HPDE6-E6E7 (cell line): ENCODE measurements around the gene ADAMTS7.
"Not testable (repeated sequence)": the region's sequence is repeated elsewhere in the genome, so short reads cannot be mapped to it uniquely, and the experiment has no call there.

Source experiments
- DNase-seq: peaks from one replicate; pipeline ENCODE4 v3.0.0; 2011; ENCODE audit warnings: missing footprints; ENCODE audit errors: extremely low spot score

The ADAMTS7 gene

DNA sequence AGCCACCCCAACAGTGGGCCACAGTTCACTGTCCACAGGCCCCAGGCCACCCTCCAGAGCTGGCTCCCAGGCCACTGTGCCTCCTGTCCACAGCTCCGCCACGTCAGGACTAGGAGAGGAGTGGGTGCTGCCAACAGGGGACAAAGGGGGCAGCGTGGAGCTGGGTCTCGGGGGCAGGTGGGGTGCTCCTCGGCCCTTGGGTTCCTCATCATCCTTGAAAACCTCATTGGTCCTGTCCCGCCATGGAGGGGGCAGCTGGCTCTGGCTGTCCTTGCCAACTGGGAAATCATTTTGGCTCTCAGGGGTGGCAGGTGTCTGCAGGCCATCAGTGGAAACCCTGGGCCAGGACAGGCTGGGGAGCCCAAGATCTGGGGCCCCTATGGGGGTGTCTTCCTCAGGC, 45.2 kb downstream of the ADAMTS7 start:
- DNase-seq = no peak

DNA sequence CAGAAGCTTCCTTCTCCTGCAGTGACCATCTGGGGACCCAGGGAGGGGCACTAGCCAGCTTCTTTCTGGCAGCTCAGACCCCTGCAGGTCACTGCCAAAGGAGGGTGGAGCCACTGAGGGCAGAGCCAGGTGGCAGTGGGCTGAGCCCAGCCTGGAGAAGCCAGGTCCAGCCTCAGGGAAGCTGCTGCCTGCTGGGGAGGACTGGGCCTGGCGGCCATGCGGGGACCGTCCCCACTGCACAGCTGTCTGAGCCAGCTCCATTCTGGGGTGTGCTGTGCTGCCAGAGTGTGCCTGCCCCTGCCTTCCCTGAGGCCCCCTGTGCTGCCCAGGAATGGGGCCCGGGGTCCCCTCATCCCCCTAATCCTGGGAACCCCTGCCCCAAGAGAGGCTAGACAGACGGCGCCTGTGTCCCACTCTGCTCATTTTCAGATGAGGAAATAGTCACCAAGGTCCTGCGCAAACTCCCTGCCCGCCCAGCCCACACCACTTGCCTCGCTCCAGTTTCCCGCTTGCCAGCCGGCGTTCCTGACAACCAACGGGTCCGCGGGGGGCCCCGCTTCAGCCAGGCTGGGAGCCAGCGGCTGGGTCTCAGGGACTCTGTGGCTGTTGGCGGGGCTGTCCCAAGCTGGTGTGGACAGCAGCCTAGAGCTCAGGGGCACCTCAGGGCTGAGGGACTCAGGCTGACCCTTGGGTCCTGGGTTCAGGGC, 46.0 kb downstream of the ADAMTS7 start:
- not testable (repeated sequence) for DNase-seq

DNA sequence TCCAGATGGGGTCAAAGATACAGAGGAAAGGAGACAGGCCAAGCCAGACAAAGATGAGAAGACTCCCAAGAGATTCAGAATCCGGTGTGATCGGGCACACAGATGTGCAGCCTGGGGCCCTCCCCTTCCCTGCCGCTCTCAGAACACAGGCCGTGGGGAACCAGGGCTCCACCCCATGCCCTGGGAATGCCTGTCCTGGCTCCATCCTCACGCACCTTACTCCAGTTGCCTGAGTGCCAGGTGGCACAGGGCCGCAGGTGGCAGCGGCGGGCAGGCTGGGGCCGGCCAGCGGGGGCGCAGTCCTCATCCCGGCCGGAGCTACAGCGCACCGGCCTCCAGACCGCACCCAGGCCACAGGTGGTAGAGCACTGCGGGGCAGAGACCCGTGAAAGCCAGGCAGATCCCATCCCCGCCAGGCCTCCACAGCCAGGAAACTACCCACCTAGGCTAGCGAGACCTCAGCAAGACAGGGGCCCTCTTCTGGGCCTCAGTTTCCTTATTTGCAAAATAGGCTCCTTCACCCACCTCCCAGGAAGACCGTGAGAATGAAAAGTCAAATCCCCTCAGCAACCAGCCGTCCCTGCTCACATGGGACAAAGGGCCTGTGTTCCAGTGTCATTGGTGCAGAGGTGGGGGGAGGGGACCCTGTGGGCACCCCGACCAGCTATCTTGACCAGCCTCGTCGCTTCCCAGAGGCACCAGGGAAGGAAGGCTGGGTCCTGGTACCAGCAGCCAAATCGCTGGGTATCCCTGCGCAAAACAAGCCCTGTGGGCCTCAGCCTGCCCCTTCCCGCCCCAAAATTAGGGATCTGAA, 46.7 kb downstream of the ADAMTS7 start:
- DNase-seq = not testable (repeated sequence)

- no peak for DNase-seq
These were observed 47.4 kb downstream of the ADAMTS7 start for GRCh38 chr15:78763796-78764241.

DNA sequence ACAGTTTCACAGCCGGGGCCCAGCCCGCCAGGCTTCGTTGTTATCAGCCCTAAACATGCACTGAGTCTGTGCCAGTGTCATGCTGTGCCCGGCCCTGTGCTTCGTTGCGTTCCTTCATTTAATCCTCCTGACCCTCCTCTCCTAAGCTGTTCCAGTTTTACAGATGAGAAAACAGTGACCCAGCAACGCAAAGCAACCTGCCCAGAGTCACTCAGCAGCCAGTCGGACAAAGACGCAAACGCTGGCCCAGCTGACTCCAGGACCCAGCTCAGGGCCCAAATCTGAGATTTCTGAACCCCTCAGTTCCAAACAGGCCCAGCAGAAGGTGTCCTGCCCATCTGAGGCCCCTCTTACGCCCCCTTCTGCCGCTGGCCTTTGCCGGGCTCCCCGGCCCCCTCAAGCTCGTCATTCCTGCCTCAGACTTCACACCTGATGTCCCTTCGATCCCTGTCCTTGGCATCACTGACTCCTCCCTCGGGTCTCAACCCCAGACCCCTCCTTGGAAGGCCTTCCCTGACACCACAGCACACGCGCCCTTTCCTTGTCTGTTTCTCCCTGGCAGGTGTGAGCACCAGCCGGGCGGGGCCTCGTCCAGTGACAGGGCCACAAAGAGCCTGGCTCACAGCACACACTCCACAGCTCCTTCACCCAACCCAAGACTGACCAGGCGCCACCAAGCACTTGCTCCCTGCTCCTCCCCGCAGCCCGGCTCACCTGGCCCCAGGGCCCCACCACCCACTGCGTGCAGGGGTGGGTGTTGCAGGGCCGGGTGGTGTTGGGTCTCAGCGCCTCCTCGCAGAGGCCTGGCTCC, 48.1 kb downstream of the ADAMTS7 start:
- DNase-seq = no peak

DNA sequence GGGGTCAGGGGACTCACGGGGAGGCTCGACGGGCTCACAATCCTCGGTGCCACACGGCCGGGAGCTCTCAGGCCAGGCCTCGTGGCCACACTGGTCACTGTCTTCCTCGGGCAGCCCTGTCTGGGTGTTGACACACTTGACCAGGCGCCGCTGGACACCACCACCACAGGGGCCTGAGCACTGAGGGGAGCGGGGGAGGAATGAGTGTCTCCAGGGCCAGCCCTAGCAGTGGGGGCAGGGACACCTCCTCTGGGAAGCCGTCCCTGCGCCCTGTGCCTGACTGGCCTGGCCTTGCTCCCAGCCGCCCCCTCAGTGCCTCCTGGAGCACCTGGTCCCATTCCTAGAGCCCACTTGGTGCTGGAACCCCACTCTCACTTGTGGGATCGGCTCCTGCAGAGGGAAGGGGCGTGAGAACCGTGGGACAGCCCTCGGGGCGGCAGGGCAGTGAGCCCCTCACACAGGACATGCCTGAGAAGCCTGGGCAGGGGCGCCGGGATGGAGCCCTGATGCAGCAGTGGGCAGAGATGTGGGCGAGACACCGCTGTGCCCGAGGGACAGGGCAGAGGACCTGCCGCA, 48.8 kb downstream of the ADAMTS7 start:
- not testable (repeated sequence) for DNase-seq

DNA sequence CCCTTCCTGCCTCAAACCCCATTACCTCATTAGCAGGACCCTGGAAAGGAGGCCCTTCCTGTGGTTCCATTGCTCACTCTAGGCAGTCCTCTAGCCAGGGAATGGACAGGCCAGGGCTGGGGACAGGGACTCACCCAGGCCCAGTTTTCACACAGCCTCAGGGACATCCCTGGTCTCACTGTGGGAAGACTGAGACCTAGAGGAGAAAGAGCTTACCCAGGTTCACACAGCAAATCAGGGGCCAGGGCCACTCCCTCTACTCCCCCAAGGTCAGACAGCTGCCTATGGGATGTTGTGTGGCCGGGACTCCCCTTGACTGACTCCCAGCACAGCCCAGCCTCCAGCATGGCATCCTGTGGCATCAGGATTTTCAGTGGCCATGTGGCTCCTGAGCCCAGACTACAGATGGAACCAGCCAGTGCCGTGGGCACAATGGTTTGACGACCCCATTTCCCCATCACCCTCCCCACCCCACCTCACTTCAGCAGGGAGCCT, 49.3 kb downstream of the ADAMTS7 start:
- DNase-seq = no peak

DNA sequence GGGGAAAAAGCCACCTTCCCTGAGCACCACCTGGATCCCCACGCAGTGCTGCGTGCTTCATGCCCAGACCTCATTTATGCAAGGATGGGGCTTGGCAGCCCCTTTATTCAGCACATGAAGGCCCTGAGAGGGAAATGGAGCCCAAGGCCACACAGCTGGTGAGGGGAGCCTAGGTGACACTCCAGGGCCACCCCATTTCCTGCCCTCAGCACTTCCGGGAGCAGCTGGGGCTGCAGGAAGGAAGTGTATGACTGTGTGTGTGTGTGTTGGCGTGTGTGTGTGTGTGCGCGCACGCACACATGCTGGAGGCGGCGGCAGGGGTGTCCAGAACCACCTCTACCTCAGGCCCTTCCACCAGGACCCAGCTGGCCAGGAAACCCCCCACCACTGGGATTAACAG, 49.8 kb downstream of the ADAMTS7 start:
- DNase-seq = not testable (repeated sequence)

DNA sequence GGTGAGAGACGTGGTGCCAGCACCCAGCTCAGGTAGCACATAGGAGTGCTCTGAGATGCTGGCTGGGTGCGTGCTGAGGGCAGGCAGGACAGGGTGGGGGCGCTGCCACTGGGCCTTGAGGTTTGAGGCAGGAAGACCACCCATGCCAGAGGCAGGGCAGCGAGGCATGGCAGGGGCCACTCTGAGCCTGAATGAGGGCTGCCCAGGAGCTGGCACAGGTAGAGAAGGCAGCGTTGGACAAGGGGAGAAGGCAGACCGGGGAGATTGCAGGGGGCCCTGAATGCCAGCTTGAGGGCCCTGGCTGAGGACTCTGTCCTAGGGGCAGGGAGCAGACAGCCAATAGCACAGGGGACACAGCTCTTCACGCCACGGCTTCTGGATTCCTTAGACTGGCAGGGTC, 50.2 kb downstream of the ADAMTS7 start:
- DNase-seq = no peak

DNA sequence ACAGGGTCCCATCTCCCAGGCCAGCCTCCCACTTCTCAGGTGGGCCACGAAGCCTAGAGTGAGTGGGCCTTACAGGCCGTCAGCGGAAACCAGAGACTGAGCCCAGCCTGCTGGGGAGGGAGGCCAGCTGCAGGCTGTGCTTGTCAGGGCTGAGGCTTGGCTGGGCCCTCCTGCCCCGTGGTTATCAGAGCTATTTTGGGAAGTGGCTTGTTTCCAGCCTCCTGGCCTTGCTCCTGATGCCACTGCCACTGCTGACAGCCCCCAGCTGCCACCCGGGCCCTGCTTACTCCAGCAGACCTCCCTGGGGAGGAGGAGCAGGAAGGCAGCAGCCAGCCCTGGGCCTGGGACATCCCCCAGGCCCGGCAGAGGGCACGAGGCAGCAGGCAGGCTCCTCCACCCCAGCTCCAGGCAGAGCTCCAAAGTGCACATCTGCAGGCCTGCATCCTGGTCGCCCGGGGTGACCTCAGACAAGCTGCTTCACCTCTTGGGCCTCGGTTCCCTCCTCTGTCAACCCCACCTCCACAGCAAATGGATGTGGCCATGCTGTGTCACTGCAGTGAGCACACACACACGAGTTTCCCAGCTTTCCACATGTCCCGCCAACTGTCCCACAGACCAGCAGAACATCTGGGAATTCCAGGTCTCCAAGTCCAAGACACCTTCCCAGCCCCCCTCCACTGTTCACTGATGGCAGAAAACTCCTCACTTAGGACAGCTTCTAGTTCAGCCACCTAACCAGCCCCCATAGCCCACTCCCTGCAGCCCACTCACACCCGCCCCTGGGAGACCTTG, 51.0 kb downstream of the ADAMTS7 start:
- DNase-seq = not testable (repeated sequence)

GRCh38 chr15:78759361-78759998, 51.8 kb downstream of the ADAMTS7 start:
- not testable (repeated sequence) for DNase-seq

DNA sequence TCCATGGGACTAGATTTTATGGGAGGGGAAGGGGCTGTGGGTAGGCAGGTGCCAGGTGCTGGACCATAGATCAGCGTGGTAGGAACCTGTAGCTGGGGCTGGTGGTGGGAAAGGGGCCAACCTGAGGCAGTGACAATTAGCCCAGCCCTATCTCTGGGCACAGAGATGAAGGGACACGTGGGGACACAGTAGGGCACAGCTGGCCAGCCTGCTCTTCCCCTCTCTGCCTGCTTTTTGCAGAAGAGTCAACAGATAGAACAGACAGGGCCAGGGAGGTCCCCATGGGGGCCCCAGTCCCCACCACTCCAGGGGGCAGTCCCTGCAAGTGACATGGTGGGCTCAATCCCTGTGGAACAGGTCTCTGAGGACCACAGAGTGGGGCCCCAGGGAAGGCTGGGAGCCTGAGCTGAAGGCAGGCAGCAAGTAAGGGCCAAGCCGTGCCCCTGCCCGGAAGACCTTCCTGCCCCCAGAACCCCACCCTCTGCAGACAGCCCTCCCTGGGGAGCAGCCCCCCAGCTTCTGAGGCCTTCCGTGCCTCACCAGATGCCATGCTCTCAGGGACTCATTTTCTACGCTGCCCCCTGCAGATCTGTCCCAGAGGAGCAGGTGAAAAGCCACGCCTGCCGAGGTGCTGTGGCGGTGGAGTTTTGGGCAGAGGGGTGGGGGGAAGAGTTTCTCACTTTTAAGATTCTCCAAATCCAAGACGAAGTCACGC, 52.6 kb downstream of the ADAMTS7 start:
- DNase-seq = not testable (repeated sequence)

- DNase-seq = not testable (repeated sequence)
These were observed 53.2 kb downstream of the ADAMTS7 start for GRCh38 chr15:78758084-78758483.

DNA sequence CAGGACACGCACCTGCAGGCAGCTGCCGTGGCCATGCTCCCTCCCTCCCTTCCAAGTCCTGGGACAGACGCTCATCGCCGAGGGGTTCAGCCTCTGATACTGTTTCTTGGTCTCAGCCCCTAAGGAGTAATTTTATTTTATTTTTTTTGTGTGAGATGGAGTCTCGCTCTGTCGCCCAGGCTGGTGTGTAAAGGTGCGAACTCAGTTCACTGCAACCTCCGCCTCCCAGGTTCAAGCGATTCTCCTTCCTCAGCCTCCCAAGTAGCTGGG, 53.7 kb downstream of the ADAMTS7 start:
- DNase-seq = no peak

GRCh38 chr15:78756781-78757635, 54.3 kb downstream of the ADAMTS7 start:
- peak; percentile 27 for DNase-seq

- peak; percentile 19 for DNase-seq
These were observed 55.2 kb downstream of the ADAMTS7 start for GRCh38 chr15:78755900-78756591.

GRCh38 chr15:78754637-78755280, 56.5 kb downstream of the ADAMTS7 start:
- DNase-seq = not testable (repeated sequence)
